ENCODE results near the gene NPHP4. TPM values are rescaled to one million over a fixed set of nuclear protein-coding genes. Genes with fewer than 3 reads are reported as not detected.

The NPHP4 gene
- total and polyA plus RNA-seq, 2 donors (not counting 3 experiments of a cell fraction or from before 2014, with no cell fraction given) = 4.4 to 11.7 TPM

- H3K36me3 ChIP-seq (ENCODE audit: control insufficient read depth in 2 of 2, extremely low read depth in 1 of 2, insufficient read depth in 2 of 2, low read length in 2 of 2) = peaks cover 0 to 2% of the 10 kb centered on the region in 2 experiments
- BruUV-seq (replicated peaks) = no TSS peak
- FAIRE-seq (no peak), DNase-seq (ENCODE audit: low read depth, low spot score) (no peak)
- no peaks in the 10 kb centered on the region for H3K79me2 ChIP-seq (ENCODE audit: control insufficient read depth, insufficient read depth, low read length)
- intact Hi-C loops (cut with micrococcal nuclease) (no loop called here), dilution Hi-C loops (cut with MboI; ENCODE audit: extremely low pct_ligation_motif_present, low sequenced_read_pairs) (no loop called here)
- ChIA-PET POLR2A (no interaction called here), CTCF (no interaction called here)
- H3K4me3 ChIP-seq (replicated peaks in 1 of 3; ENCODE audit: insufficient read depth in 1 of 3, low read depth in 1 of 3, low read length in 3 of 3) = no peak overlapping the region
- no peak overlapping the region for H2AFZ ChIP-seq (ENCODE audit: low read depth, low read length)
- no peaks in the 10 kb centered on the region for H3K9me3 ChIP-seq (replicated peaks; ENCODE audit: control insufficient read depth, insufficient read depth, low read length)
- H3K27me3 ChIP-seq (ENCODE audit: control insufficient read depth in 2 of 2, insufficient read depth in 2 of 2, low read length in 2 of 2) = no peaks in the 10 kb centered on the region
- H3K4me1 ChIP-seq (ENCODE audit: control insufficient read depth, extremely low read depth, insufficient read depth, low read length) = no peaks in the 10 kb centered on the region
- H3K4me2 ChIP-seq (ENCODE audit: insufficient read depth, low read length) = no peak overlapping the region
- TF ChIP-seq MYC (IDR thresholded peaks at IDR 0.05; ENCODE audit: low read depth, low read length) (no peak), POLR2A (IDR thresholded peaks at IDR 0.05; ENCODE audit: low read depth, low read length) (no peak), GATA2 (IDR thresholded peaks at IDR 0.05; ENCODE audit: insufficient read depth, insufficient read length, low read depth, low read length) (no peak), POLR2AphosphoS5 (IDR thresholded peaks at IDR 0.05; ENCODE audit: insufficient read depth, low read depth, low read length) (no peak), CTCF (IDR thresholded peaks at IDR 0.05; ENCODE audit: extremely low read depth in 1 of 2, insufficient read depth in 1 of 2, low read depth in 1 of 2, low read length in 2 of 2) (no peak), JUN (IDR thresholded peaks at IDR 0.05; ENCODE audit: borderline replicate concordance, insufficient read depth, insufficient read length, low read depth) (no peak), FOS (IDR thresholded peaks at IDR 0.05; ENCODE audit: borderline replicate concordance, insufficient read depth, low read length) (no peak), EZH2 (IDR thresholded peaks at IDR 0.05; ENCODE audit: borderline replicate concordance, low read depth, low read length, severe bottlenecking) (no peak)
- TF ChIP-seq, protein P1, sequence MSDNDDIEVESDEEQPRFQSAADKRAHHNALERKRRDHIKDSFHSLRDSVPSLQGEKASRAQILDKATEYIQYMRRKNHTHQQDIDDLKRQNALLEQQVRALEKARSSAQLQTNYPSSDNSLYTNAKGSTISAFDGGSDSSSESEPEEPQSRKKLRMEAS (IDR thresholded peaks at IDR 0.05; ENCODE audit: insufficient read depth, insufficient read length) = no peak
- no peaks in the 10 kb centered on the region for H4K20me1 ChIP-seq (replicated peaks; ENCODE audit: control insufficient read depth, extremely low read depth, insufficient read depth, low read length)
- H3K27ac ChIP-seq (ENCODE audit: insufficient read depth, low read depth, low read length) = no peak overlapping the region
- H3K9ac ChIP-seq (replicated peaks; ENCODE audit: extremely low read depth, insufficient read depth, low read length) = no peak overlapping the region
- no peaks in the 10 kb centered on the region for H3K9me1 ChIP-seq (replicated peaks; ENCODE audit: control insufficient read depth, extremely low read depth, insufficient read depth, low read length)
Measured at GRCh38 chr1:5950201-5950895, 41.9 kb downstream of the NPHP4 start.

Measured in endothelial cell of umbilical vein (primary cell).